Pancreas (tissue), 10 donors: ENCODE data around the gene RAP1A. TPM values are rescaled to one million over a fixed set of nuclear protein-coding genes. Genes with fewer than 3 reads are reported as not detected.
A peak's percentile ranks its signal among the peaks of the same experiment; 100 is the strongest.

Experiments
- ATAC-seq, 4 donors: fragments of 200-7000 bp; cut with Tn5 transposase; one replicate each; pipeline versions ENCODE4 v1.8.0 to v1.9.1; 2020; ENCODE audit warnings: mild to moderate bottlenecking in 4 of 4, moderate library complexity in 4 of 4
- DNase-seq, 6 donors: peaks; one replicate each; pipeline ENCODE4 v3.0.0-alpha.2; 2020
- FAIRE-seq: peaks from 2 replicates; lab custom pipeline; 2012; peaks lifted over from hg19 to GRCh38; lab: Jason Lieb, UNC
- H3K27ac ChIP-seq, 4 donors: fragments of 200-600 bp; sonication (generic); 1 replicate in 3 of 4; 2 replicates in 1 of 4; pipeline versions ENCODE4 v1.5.0 to v1.8.0; 2020
- H3K27me3 ChIP-seq, 4 donors: fragments of 200-600 bp; one replicate each; pipeline ENCODE4 v1.8.0; 2021
- H3K36me3 ChIP-seq, 3 donors: fragments of 200-600 bp; sonication (generic) in 1 of 3; one replicate each; pipeline versions ENCODE4 v1.5.0 to v1.8.0; 2020 to 2021
- H3K4me1 ChIP-seq, 3 donors: fragments of 200-600 bp; one replicate each; pipeline ENCODE4 v1.8.0; 2021
- H3K4me3 ChIP-seq, 4 donors: fragments of 200-600 bp; sonication (generic) in 2 of 4; one replicate each; pipeline versions ENCODE4 v1.5.0 to v1.8.0; 2020 to 2021
- H3K9me3 ChIP-seq, 4 donors: fragments of 200-600 bp; one replicate each; pipeline ENCODE4 v1.8.0; 2021
- WGBS, 2 donors: extraction: QIAGEN DNeasy Blood & Tissue Kit; methylation state at CpG; one replicate each; pipeline ENCODE4 v1.1.7; 2013; 5-methylcytosine and 5-hydroxymethylcytosine counted together
- intact Hi-C, 3 donors: fragments of 100-400 bp; cut with DNase I; formaldehyde crosslinking; loops; one replicate each; pipeline versions ENCODE4 v1.11.1 to v1.14.2; 2022
- polyA plus RNA-seq, 2 donors: library from polyadenylated mRNA; stranded (reverse); fragments of 200-250 nt; gene quantifications; one replicate each; pipeline ENCODE4 v1.2.3, GENCODE V29; 2013
- total RNA-seq, 6 donors: library from RNA; stranded (reverse); fragmentation: NEBNext Ultra II Directional in 4 of 6; extraction: Animal tissue kit (Norgen Biotek cat#: 25700) in 4 of 6; gene quantifications; one replicate each; pipeline versions ENCODE4 v1.2.1 to v1.2.4, GENCODE V29; 2021 to 2023
- TF ChIP-seq, protein P1 (sequence below), 4 donors: fragments of 200-600 bp; sonication (generic) in 3 of 4; IDR thresholded peaks; one replicate each; pipeline versions ENCODE4 v1.5.0 to v1.8.0; 2021; ENCODE audit warnings: antibody characterized with exemption in 4 of 4
- donor health status: healthy with polysubstance abuse.
- donor health status: DM: no; HTN: no; CAD: no; lungs with moderate emphysema.
- donor health status: DM: no; HTN: no; CAD: no.
- donor health status: control.
- donor health status: control.
- donor health status: Bipolar disorder and iron deficiency.
- donor health status: DM: yes; HTN: yes; CAD: no.
- donor health status: DM: no; HTN: no; CAD: no.
- donor health status: DM: no; HTN: no; CAD: no.
- donor health status: DM: yes; HTN: yes; CAD: no.

RAP1A gene
- total and polyA plus RNA-seq, 8 donors = 17.0 to 35.1 (median 21.5) TPM

DNA sequence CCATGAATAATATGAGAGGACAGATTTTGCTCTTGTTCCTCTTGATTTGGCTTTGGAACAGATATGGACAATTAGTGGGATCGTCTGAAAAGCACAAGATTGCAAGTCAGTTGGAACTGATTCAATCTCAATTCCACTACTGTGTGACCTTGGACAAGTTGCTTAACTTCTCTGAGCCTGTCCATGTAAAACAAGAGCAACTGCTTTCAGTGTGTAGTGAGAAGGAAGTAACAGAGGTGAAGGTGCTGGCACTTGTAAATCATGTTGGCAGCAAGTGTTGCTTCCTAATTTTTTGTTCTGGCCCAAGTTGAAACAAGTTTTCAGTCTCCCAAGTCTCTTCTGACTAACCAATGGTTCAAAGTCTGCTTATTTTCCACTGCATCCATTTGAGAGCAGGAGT lies 104.3 kb downstream of the RAP1A start:
- TF ChIP-seq, protein P1, sequence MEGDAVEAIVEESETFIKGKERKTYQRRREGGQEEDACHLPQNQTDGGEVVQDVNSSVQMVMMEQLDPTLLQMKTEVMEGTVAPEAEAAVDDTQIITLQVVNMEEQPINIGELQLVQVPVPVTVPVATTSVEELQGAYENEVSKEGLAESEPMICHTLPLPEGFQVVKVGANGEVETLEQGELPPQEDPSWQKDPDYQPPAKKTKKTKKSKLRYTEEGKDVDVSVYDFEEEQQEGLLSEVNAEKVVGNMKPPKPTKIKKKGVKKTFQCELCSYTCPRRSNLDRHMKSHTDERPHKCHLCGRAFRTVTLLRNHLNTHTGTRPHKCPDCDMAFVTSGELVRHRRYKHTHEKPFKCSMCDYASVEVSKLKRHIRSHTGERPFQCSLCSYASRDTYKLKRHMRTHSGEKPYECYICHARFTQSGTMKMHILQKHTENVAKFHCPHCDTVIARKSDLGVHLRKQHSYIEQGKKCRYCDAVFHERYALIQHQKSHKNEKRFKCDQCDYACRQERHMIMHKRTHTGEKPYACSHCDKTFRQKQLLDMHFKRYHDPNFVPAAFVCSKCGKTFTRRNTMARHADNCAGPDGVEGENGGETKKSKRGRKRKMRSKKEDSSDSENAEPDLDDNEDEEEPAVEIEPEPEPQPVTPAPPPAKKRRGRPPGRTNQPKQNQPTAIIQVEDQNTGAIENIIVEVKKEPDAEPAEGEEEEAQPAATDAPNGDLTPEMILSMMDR (IDR thresholded peaks at IDR 0.05) = no peak
- Histone ChIP-seq H3K4me3 (no peak overlapping the region), H3K36me3 (no peaks in the 10 kb centered on the region), H3K27me3 (no peaks in the 10 kb centered on the region), H3K9me3 (no peaks in the 10 kb centered on the region), H3K27ac (no peak overlapping the region), H3K4me1 (no peaks in the 10 kb centered on the region)
- intact Hi-C loops = no loop called here
- FAIRE-seq (no peak), ATAC-seq (no peak), DNase-seq (no peak)
- WGBS, 2 donors = 5 to 8% methylated on average over 1 of the region's 1 CpG

DNA sequence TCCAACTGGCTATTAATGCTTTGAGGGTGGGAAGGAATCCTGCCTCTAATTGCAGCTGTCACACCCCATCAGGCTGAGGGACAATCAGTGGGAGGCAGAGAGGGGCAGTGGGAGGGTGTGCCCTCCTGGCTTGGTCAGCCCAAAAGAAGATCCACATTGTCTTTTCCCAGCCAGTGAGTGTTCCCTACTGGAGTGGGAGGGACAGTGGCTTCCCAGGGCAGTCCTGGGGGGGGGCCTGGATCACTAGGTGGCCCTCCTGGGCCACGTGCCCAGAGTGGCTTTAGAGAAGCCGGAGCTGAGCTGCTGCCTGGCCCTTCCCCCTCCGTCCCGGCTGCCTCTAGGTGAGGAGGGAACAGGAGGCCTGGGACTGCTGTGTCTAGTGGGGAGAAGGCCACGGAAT lies 105.6 kb downstream of the RAP1A start:
- Histone ChIP-seq H3K27me3 (no peaks in the 10 kb centered on the region), H3K4me1 (no peaks in the 10 kb centered on the region), H3K36me3 (no peaks in the 10 kb centered on the region), H3K4me3 (no peak overlapping the region), H3K9me3 (no peaks in the 10 kb centered on the region), H3K27ac (no peak overlapping the region)
- 31 to 38% methylated on average over 5 of the region's 5 CpGs for WGBS, 2 donors
- FAIRE-seq (no peak), DNase-seq (no peak), ATAC-seq (peak in 3 of 4 donors; percentile 18 to 66 (median 43))
- TF ChIP-seq, protein P1 (IDR thresholded peaks at IDR 0.05) = no peak
- intact Hi-C loops = no loop called here

DNA sequence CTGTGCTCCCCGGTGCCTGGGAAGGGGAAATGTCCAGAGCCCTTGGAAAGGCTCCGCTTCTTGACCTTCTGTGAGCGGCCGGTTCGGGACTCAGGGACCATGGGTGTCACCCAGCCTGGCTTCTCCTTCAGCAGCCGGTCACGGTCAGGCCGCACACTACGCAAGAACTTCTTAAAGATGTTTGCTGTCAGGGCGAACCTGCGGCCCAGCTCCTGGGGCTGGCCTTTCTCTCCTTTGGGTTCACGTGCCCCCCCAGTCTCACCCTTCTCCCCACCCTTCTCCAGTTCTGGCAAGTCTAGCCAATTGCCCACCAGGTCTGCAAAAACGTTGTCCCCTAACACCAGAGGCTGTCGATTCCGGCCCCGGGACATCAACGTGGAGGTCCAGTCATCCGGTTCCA lies 107.5 kb downstream of the RAP1A start:
- TF ChIP-seq, protein P1 (IDR thresholded peaks at IDR 0.05) = no peak
- no peaks in the 10 kb centered on the region for H3K4me1 ChIP-seq
- no peaks in the 10 kb centered on the region for H3K9me3 ChIP-seq
- DNase-seq (no peak), FAIRE-seq (no peak), ATAC-seq (no peak)
- WGBS, 2 donors = 85 to 90% methylated on average over 18 of the region's 18 CpGs
- no peaks in the 10 kb centered on the region for H3K36me3 ChIP-seq
- no peak overlapping the region for H3K4me3 ChIP-seq
- H3K27me3 ChIP-seq = no peaks in the 10 kb centered on the region
- H3K27ac ChIP-seq = no peak overlapping the region
- intact Hi-C loops = no loop called here

DNA sequence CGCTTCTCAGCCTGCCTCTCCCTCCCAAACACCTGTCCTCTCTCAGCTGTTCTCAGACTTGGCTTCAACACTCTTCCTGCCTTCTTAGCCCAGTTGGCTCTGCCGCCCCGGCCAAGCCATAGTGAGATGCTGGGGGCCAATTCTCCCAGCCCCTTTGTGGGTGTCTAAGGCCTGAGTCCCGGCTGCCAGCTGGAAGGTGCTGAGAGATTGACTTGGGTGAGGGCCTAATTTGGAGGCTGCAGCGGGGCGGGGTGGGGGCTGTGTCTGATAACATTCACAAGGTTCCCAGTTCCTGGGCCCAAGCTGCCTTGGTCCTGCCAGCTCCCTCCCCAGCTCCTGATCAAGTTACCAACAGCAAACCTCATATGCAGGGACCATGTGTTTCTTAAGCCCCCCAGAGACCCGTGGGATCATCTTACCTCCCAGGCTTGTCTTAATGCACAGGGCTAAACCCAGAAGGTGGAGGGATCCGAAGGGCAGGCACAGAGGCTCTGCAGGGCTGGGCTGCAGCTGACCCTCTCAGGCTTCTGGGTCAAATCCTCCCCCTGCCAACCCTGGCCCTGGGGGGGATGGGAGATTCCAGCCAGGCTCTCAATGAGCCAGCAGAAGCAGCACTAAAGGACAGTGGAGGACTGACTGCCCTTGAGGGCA lies 109.8 kb downstream of the RAP1A start:
- Histone ChIP-seq H3K4me1 (no peaks in the 10 kb centered on the region), H3K27ac (no peak overlapping the region), H3K36me3 (no peaks in the 10 kb centered on the region), H3K4me3 (no peak overlapping the region), H3K9me3 (no peaks in the 10 kb centered on the region), H3K27me3 (no peaks in the 10 kb centered on the region)
- ATAC-seq (no peak), DNase-seq (peak in 1 of 6 donors; percentile 8), FAIRE-seq (no peak)
- intact Hi-C loops = no loop called here
- 67 to 70% methylated on average over 8 of the region's 8 CpGs for WGBS, 2 donors
- TF ChIP-seq, protein P1 (IDR thresholded peaks at IDR 0.05) = no peak

DNA sequence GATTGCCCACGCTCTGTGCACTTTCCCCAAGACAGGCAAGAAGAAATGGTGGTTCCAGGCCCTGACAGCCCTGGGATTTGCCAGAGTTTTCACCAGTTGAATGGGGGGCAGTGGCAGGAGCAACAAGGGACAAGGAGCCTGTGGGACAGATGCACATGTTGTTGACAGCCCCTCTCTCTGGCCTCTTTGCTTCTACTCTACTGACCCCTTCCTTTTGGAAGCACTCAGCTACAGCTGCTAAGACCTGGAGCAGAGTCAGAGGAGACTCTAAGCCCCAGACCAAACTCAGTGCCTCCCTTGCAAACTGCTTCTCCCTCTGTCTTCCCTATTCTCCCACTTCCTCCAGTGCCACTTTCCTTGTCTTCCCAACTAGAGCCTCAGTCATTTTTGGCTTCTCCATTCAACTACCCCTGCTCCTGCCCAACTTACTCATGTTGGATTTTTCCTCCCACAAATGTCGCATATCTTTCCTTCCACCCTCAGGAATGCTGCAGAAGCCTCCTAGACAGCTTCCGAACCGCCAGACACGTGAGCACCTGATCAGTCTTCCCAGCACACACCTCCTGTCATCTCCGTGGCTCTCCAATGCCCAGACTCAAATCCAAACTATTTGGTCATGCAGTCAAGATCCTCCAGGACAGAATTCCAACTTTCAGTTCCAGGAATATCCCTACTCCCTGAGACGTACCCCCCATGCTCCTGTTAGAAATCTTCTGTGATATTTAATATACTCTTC lies 110.5 kb downstream of the RAP1A start:
- DNase-seq (peak in 1 of 6 donors; percentile 6), ATAC-seq (no peak), FAIRE-seq (no peak)
- no peaks in the 10 kb centered on the region for H3K4me1 ChIP-seq
- TF ChIP-seq, protein P1 (IDR thresholded peaks at IDR 0.05) = no peak
- no peaks in the 10 kb centered on the region for H3K36me3 ChIP-seq
- intact Hi-C loops = no loop called here
- no peaks in the 10 kb centered on the region for H3K27me3 ChIP-seq
- no peaks in the 10 kb centered on the region for H3K9me3 ChIP-seq
- 82 to 83% methylated on average over 7 of the region's 7 CpGs for WGBS, 2 donors
- no peak overlapping the region for H3K27ac ChIP-seq
- H3K4me3 ChIP-seq = no peak overlapping the region
